Measurements from ENCODE around the gene CNIH3. TPM values are rescaled to one million over a fixed set of nuclear protein-coding genes. Genes with fewer than 3 reads are reported as not detected.

CNIH3 gene
- total and polyA plus RNA-seq, 9 donors, result 3.8 to 11.8 (median 8.3) TPM

DNA sequence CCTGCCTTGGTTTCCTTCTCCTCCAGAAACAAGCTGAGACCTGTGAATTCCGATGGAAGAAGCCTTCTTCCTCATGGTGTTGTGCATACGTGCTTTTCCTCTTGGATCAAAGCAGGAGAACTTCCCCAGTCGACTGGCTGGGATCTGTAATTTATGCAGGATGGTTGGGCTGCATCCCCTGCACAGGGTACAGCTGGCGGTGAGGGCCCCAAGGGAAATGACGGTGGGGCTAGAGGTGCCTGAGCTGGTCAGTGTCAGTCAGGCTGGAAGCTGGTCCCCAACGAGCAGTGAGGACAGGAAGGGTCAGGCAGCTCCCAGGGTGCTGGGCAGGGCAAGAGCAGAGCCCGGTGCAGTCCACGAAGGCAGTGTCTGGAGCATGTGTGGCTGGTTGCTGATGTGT, 106.7 kb downstream of the CNIH3 start:
- Histone ChIP-seq H3K9me3 (no peaks in the 10 kb centered on the region), H3K27me3 (no peaks in the 10 kb centered on the region), H3K4me1 (ENCODE audit: insufficient read depth) (no peaks in the 10 kb centered on the region), H3K27ac (no peak overlapping the region), H3K4me3 (no peak overlapping the region), H3K36me3 (no peaks in the 10 kb centered on the region)
- no peak for DNase-seq
- 61 to 80% (median 73%) methylated on average over 8 of the region's 8 CpGs for WGBS, 3 donors
- intact Hi-C loops (cut with DNase I), result no loop called here
- TF ChIP-seq, protein P1, sequence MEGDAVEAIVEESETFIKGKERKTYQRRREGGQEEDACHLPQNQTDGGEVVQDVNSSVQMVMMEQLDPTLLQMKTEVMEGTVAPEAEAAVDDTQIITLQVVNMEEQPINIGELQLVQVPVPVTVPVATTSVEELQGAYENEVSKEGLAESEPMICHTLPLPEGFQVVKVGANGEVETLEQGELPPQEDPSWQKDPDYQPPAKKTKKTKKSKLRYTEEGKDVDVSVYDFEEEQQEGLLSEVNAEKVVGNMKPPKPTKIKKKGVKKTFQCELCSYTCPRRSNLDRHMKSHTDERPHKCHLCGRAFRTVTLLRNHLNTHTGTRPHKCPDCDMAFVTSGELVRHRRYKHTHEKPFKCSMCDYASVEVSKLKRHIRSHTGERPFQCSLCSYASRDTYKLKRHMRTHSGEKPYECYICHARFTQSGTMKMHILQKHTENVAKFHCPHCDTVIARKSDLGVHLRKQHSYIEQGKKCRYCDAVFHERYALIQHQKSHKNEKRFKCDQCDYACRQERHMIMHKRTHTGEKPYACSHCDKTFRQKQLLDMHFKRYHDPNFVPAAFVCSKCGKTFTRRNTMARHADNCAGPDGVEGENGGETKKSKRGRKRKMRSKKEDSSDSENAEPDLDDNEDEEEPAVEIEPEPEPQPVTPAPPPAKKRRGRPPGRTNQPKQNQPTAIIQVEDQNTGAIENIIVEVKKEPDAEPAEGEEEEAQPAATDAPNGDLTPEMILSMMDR (IDR thresholded peaks at IDR 0.05), result no peak
- TF ChIP-seq POLR2A (IDR thresholded peaks at IDR 0.05) (no peak), EP300 (IDR thresholded peaks at IDR 0.05) (no peak)

- 96 to 100% (median 96%) methylated on average over 2 of the region's 2 CpGs for WGBS, 3 donors
- intact Hi-C loops (cut with DNase I), result no loop called here
Observed at GRCh38 chr1:224724566-224724965, 108.4 kb downstream of the CNIH3 start.

GRCh38 chr1:224726441-224727182, 110.5 kb downstream of the CNIH3 start:
- whole genome bisulfite sequencing, 3 donors, result 83 to 84% (median 84%) methylated on average over 10 of the region's 10 CpGs
- Histone ChIP-seq H3K36me3 (no peaks in the 10 kb centered on the region), H3K27ac (no peak overlapping the region), H3K9me3 (no peaks in the 10 kb centered on the region), H3K27me3 (no peaks in the 10 kb centered on the region), H3K4me1 (ENCODE audit: insufficient read depth) (no peaks in the 10 kb centered on the region), H3K4me3 (no peak overlapping the region)
- intact Hi-C loops (cut with DNase I), result loop anchor here in 1 of 4 donors (2.0 kb wide), 1 partner anchor 24 kb away; no protein-coding TSS in a partner anchor
- peak in 1 of 5 donors; percentile 33 for DNase-seq
- TF ChIP-seq, protein P1 (IDR thresholded peaks at IDR 0.05), result no peak
- TF ChIP-seq POLR2A (IDR thresholded peaks at IDR 0.05), result no peak
- no peak for TF ChIP-seq EP300 (IDR thresholded peaks at IDR 0.05)

More at GRCh38 chr1:224724566-224724965, 108.4 kb downstream of the CNIH3 start:
- no peak for DNase-seq
- H3K27me3 ChIP-seq, result no peaks in the 10 kb centered on the region
- no peaks in the 10 kb centered on the region for H3K4me1 ChIP-seq (ENCODE audit: insufficient read depth)
- no peak overlapping the region for H3K4me3 ChIP-seq
- no peak overlapping the region for H3K27ac ChIP-seq
- TF ChIP-seq EP300 (IDR thresholded peaks at IDR 0.05) (no peak), POLR2A (IDR thresholded peaks at IDR 0.05) (no peak)
- TF ChIP-seq, protein P1 (IDR thresholded peaks at IDR 0.05), result no peak
- no peaks in the 10 kb centered on the region for H3K36me3 ChIP-seq
- no peaks in the 10 kb centered on the region for H3K9me3 ChIP-seq

- no peaks in the 10 kb centered on the region for H3K9me3 ChIP-seq
- H3K36me3 ChIP-seq, result no peaks in the 10 kb centered on the region
- TF ChIP-seq POLR2A (IDR thresholded peaks at IDR 0.05) (no peak), EP300 (IDR thresholded peaks at IDR 0.05) (no peak)
- TF ChIP-seq, protein P1 (IDR thresholded peaks at IDR 0.05), result no peak
- H3K27ac ChIP-seq, result no peak overlapping the region
- H3K4me1 ChIP-seq (ENCODE audit: insufficient read depth), result no peaks in the 10 kb centered on the region
- DNase-seq, result no peak
- 70 to 91% (median 85%) methylated on average over 6 of the region's 6 CpGs for WGBS, 3 donors
- intact Hi-C loops (cut with DNase I), result loop anchor here in 1 of 4 donors (2.0 kb wide), 1 partner anchor 25 kb away; no protein-coding TSS in a partner anchor
- H3K27me3 ChIP-seq, result no peaks in the 10 kb centered on the region
- no peak overlapping the region for H3K4me3 ChIP-seq
Observed at GRCh38 chr1:224727351-224728289, 111.5 kb downstream of the CNIH3 start.

All from ovary (tissue), 9 donors.